ENCODE data around the gene STT3B. TPM values are rescaled to one million over a fixed set of nuclear protein-coding genes. Genes with fewer than 3 reads are reported as not detected.

Gene STT3B
- total and polyA plus RNA-seq, 2 of the 13 experiments (the other 11 are each of a cell fraction or from before 2014, with no cell fraction given), result 85.0 to 205 TPM

GRCh38 chr3:31531992-31532586, 636 bp upstream of the STT3B start (continued):
- peak; percentile 97 for TF ChIP-seq RNF2 (conservative IDR thresholded peaks at IDR 0.05; ENCODE audit: low read depth)
- TF ChIP-seq, protein P1, sequence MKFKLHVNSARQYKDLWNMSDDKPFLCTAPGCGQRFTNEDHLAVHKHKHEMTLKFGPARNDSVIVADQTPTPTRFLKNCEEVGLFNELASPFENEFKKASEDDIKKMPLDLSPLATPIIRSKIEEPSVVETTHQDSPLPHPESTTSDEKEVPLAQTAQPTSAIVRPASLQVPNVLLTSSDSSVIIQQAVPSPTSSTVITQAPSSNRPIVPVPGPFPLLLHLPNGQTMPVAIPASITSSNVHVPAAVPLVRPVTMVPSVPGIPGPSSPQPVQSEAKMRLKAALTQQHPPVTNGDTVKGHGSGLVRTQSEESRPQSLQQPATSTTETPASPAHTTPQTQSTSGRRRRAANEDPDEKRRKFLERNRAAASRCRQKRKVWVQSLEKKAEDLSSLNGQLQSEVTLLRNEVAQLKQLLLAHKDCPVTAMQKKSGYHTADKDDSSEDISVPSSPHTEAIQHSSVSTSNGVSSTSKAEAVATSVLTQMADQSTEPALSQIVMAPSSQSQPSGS (CRISPR knock-in tag; IDR thresholded peaks at IDR 0.05), result no peak
- TF ChIP-seq ZNF644 (CRISPR knock-in tag; IDR thresholded peaks at IDR 0.05; ENCODE audit: low read depth), result no peak
- TF ChIP-seq ZNF33B (CRISPR knock-in tag; IDR thresholded peaks at IDR 0.05), result peak; percentile 99
- no peak; the same call in 1 of the 2 replicates for TF ChIP-seq ETV6 (CRISPR knock-in tag; conservative IDR thresholded peaks at IDR 0.05)
- 0 out of 2 replicates have a peak, but pooled peaks have one; percentile 79 for TF ChIP-seq SRY (CRISPR knock-in tag; IDR thresholded peaks at IDR 0.05)
- peak; percentile 91 for TF ChIP-seq ZMAT3 (CRISPR knock-in tag; conservative IDR thresholded peaks at IDR 0.05)
- peak; percentile 97 for TF ChIP-seq ZNF501 (CRISPR knock-in tag; IDR thresholded peaks at IDR 0.05)
- TF ChIP-seq CCAR2 (optimal IDR thresholded peaks at IDR 0.05; ENCODE audit: low read depth, low read length), result no peak
- peak; percentile 91 for TF ChIP-seq SMAD9 (CRISPR knock-in tag; IDR thresholded peaks at IDR 0.05)
- TF ChIP-seq, protein P2, sequence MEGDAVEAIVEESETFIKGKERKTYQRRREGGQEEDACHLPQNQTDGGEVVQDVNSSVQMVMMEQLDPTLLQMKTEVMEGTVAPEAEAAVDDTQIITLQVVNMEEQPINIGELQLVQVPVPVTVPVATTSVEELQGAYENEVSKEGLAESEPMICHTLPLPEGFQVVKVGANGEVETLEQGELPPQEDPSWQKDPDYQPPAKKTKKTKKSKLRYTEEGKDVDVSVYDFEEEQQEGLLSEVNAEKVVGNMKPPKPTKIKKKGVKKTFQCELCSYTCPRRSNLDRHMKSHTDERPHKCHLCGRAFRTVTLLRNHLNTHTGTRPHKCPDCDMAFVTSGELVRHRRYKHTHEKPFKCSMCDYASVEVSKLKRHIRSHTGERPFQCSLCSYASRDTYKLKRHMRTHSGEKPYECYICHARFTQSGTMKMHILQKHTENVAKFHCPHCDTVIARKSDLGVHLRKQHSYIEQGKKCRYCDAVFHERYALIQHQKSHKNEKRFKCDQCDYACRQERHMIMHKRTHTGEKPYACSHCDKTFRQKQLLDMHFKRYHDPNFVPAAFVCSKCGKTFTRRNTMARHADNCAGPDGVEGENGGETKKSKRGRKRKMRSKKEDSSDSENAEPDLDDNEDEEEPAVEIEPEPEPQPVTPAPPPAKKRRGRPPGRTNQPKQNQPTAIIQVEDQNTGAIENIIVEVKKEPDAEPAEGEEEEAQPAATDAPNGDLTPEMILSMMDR (CRISPR knock-in tag; IDR thresholded peaks at IDR 0.05), result peak; percentile 52
- TF ChIP-seq, protein P3, sequence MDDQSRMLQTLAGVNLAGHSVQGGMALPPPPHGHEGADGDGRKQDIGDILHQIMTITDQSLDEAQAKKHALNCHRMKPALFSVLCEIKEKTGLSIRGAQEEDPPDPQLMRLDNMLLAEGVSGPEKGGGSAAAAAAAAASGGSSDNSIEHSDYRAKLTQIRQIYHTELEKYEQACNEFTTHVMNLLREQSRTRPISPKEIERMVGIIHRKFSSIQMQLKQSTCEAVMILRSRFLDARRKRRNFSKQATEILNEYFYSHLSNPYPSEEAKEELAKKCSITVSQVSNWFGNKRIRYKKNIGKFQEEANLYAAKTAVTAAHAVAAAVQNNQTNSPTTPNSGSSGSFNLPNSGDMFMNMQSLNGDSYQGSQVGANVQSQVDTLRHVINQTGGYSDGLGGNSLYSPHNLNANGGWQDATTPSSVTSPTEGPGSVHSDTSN (CRISPR knock-in tag; IDR thresholded peaks at IDR 0.05; ENCODE audit: borderline replicate concordance), result peak; percentile 86
- no peak for TF ChIP-seq ZFP62 (CRISPR knock-in tag; IDR thresholded peaks at IDR 0.05)
- no peak; the same call in 1 of the 2 replicates for TF ChIP-seq STAG1 (CRISPR knock-in tag; IDR thresholded peaks at IDR 0.05)
- peak; percentile 78 for TF ChIP-seq ZNF615 (CRISPR knock-in tag; IDR thresholded peaks at IDR 0.05; ENCODE audit: borderline replicate concordance)
- TF ChIP-seq ZSCAN21 (CRISPR knock-in tag; IDR thresholded peaks at IDR 0.05; ENCODE audit: borderline replicate concordance), result peak; percentile 40; the same call in 1 of the 2 replicates
- peak; percentile 92; the same call in 1 of the 2 replicates for TF ChIP-seq ZNF333 (CRISPR knock-in tag; IDR thresholded peaks at IDR 0.05; ENCODE audit: borderline replicate concordance)
- no peak; the same call in 1 of the 2 replicates for TF ChIP-seq ZNF546 (CRISPR knock-in tag; conservative IDR thresholded peaks at IDR 0.05)
- TF ChIP-seq STAT5B (CRISPR knock-in tag; IDR thresholded peaks at IDR 0.05), result 0 out of 2 replicates have a peak, but pooled peaks have one; percentile 51
- TF ChIP-seq HNRNPL (IDR thresholded peaks at IDR 0.05; ENCODE audit: low read depth, low read length), result peak; percentile 61; the same call in 1 of the 2 replicates
- TF ChIP-seq ZFP36 (IDR thresholded peaks at IDR 0.05; ENCODE audit: borderline replicate concordance, low read depth, low read length, partially characterized antibody), result no peak
- no peak; the same call in 1 of the 2 replicates for TF ChIP-seq ZFP37 (CRISPR knock-in tag; IDR thresholded peaks at IDR 0.05; ENCODE audit: borderline replicate concordance)
- TF ChIP-seq ZNF224 (CRISPR knock-in tag; IDR thresholded peaks at IDR 0.05), result peak; percentile 93; the same call in 1 of the 2 replicates
- TF ChIP-seq PHF21A (CRISPR knock-in tag; IDR thresholded peaks at IDR 0.05), result peak; percentile 61; the same call in 1 of the 2 replicates
- TF ChIP-seq ZBTB44 (CRISPR knock-in tag; IDR thresholded peaks at IDR 0.05), result no peak
